OCI-LY7 (cell line): ENCODE data around the gene MYF5. TPM values are rescaled to one million over a fixed set of nuclear protein-coding genes. Genes with fewer than 3 reads are reported as not detected.

Experiments used
- BruUV-seq: library from RNA; stranded (reverse); fragments of 400-500 nt; replicated peaks from 2 replicates; lab custom pipeline; 2021; lab: Mats Ljungman, UMichigan
- CTCF ChIA-PET: fragments of 300-600 bp; sonication (Branson Sonifier 250); formaldehyde crosslinking; loops from one replicate; lab custom pipeline; 2022; ENCODE audit warnings: antibody characterized with exemption; ENCODE audit not compliant: unreplicated experiment; lab: Charles Lee
- POLR2A ChIA-PET: fragments of 300-600 bp; sonication (Branson Sonifier 250); formaldehyde crosslinking; loops from one replicate; lab custom pipeline; 2022; ENCODE audit warnings: antibody characterized with exemption; lab: Charles Lee
- DNase-seq: peaks from one replicate; pipeline ENCODE4 v3.0.0-alpha.2; 2015; ENCODE audit warnings: low spot score
- H2AFZ ChIP-seq: fragments of 200-600 bp; sonication (generic), shearing (Covaris generic); 2 replicates; pipeline ENCODE4 v1.6.1; 2014; ENCODE audit warnings: mild to moderate bottlenecking, antibody characterized with exemption, low read length, moderate library complexity
- H3K27ac ChIP-seq: fragments of 200-600 bp; sonication (generic); 2 replicates; pipeline ENCODE4 v1.5.1; 2014; ENCODE audit warnings: mixed run types, low read depth, mild to moderate bottlenecking, moderate library complexity, low read length, inconsistent platforms; ENCODE audit not compliant: poor library complexity, severe bottlenecking
- H3K36me3 ChIP-seq: fragments of 200-600 bp; sonication (generic); 2 replicates; pipeline ENCODE4 v1.6.1; 2014; ENCODE audit warnings: mild to moderate bottlenecking, antibody characterized with exemption, low read length, moderate library complexity, mixed read lengths; ENCODE audit not compliant: insufficient read depth
- H3K4me1 ChIP-seq: fragments of 200-600 bp; sonication (generic); 2 replicates; pipeline ENCODE4 v1.5.1; 2014; ENCODE audit warnings: mild to moderate bottlenecking, low read length; ENCODE audit not compliant: insufficient read depth, poor library complexity, severe bottlenecking
- H3K4me2 ChIP-seq: fragments of 200-600 bp; sonication (generic); 2 replicates; pipeline ENCODE4 v1.6.1; 2014; ENCODE audit warnings: mild to moderate bottlenecking, low read length
- H3K4me3 ChIP-seq: fragments of 200-600 bp; sonication (generic); 2 replicates; pipeline ENCODE4 v1.5.1; 2014; ENCODE audit warnings: mild to moderate bottlenecking, low read depth, low read length; ENCODE audit not compliant: poor library complexity, severe bottlenecking
- H3K79me2 ChIP-seq: fragments of 200-600 bp; sonication (generic); 2 replicates; pipeline ENCODE4 v1.6.1; 2016; ENCODE audit warnings: low read depth, mild to moderate bottlenecking, low read length, moderate library complexity, mixed read lengths; ENCODE audit not compliant: insufficient read depth
- H3K9me2 ChIP-seq: fragments of 200-600 bp; sonication (generic); 2 replicates; pipeline ENCODE4 v1.6.1; 2016; ENCODE audit warnings: mild to moderate bottlenecking, low read length, mixed read lengths; ENCODE audit not compliant: insufficient read depth
- H3K9me3 ChIP-seq: fragments of 200-600 bp; sonication (generic); 2 replicates; pipeline ENCODE4 v1.6.1; 2014; ENCODE audit warnings: mild to moderate bottlenecking, mixed run types, low read length, mixed read lengths
- H4K20me1 ChIP-seq: fragments of 200-600 bp; sonication (generic); 2 replicates; pipeline ENCODE4 v1.6.1; 2014; ENCODE audit warnings: mild to moderate bottlenecking, antibody characterized with exemption, low read length, moderate library complexity, mixed read lengths; ENCODE audit not compliant: insufficient read depth
- CTCF ChIP-seq: fragments of 200-600 bp; sonication (generic); conservative IDR thresholded peaks from 2 replicates; pipeline ENCODE4 v1.5.1; 2014; ENCODE audit warnings: mild to moderate bottlenecking, antibody characterized with exemption, low read length, moderate library complexity, mixed read lengths
- EZH2phosphoT487 ChIP-seq: fragments of 200-600 bp; sonication (generic); IDR thresholded peaks from 2 replicates; pipeline ENCODE4 v1.6.1; 2018; ENCODE audit warnings: low read depth, borderline replicate concordance, mild to moderate bottlenecking, mixed run types, antibody characterized with exemption, low read length, moderate library complexity, mixed read lengths
- intact Hi-C: fragments of 100-400 bp; cut with micrococcal nuclease; formaldehyde crosslinking; loops from one replicate; pipeline ENCODE4 v1.10.0; 2022; ENCODE audit not compliant: unreplicated experiment
- total RNA-seq, 2 experiments: library from RNA; depleted of rRNA in 1 of 2; stranded (reverse); fragments of >200 nt in 1 of 2; shearing (Covaris generic) in 1 of 2; gene quantifications; 2 replicates each; pipeline ENCODE4 v1.2.3, GENCODE V29; 2014 to 2022

The MYF5 gene
- total RNA-seq, 2 experiments from 2014 or later, result not detected

- CTCF ChIA-PET, result no interaction called here
- Histone ChIP-seq H3K4me3 (no peak overlapping the region), H2AFZ (no peak overlapping the region), H3K36me3 (no peaks in the 10 kb centered on the region), H4K20me1 (no peaks in the 10 kb centered on the region), H3K9me2 (no peaks in the 10 kb centered on the region), H3K27ac (no peak overlapping the region), H3K4me2 (no peak overlapping the region), H3K79me2 (no peaks in the 10 kb centered on the region), H3K9me3 (no peaks in the 10 kb centered on the region), H3K4me1 (no peaks in the 10 kb centered on the region)
- DNase-seq, result no peak
- POLR2A ChIA-PET, result no interaction called here
- intact Hi-C loops, result no loop called here
- no TSS peak for BruUV-seq
- TF ChIP-seq CTCF (no peak), EZH2phosphoT487 (no peak)
These were observed 39.9 kb upstream of the MYF5 start for GRCh38 chr12:80676856-80677255.

GRCh38 chr12:80677994-80678393, 38.7 kb upstream of the MYF5 start:
- BruUV-seq, result no TSS peak
- DNase-seq, result no peak
- TF ChIP-seq CTCF, result no peak
- TF ChIP-seq EZH2phosphoT487, result no peak

GRCh38 chr12:80679346-80680131, 37.2 kb upstream of the MYF5 start:
- no peak for TF ChIP-seq CTCF
- TF ChIP-seq EZH2phosphoT487, result no peak
- H3K9me3 ChIP-seq, result no peaks in the 10 kb centered on the region
- intact Hi-C loops, result no loop called here
- CTCF ChIA-PET, result no interaction called here
- POLR2A ChIA-PET, result interaction anchor here (0.9 to 1.8 kb wide), 2 partner anchors 11 to 1417 kb away, joined by 3 to 4 read pairs; no protein-coding TSS in a partner anchor
- no peak overlapping the region for H3K4me3 ChIP-seq
- no peak overlapping the region for H3K4me2 ChIP-seq
- H3K36me3 ChIP-seq, result no peaks in the 10 kb centered on the region
- H3K79me2 ChIP-seq, result no peaks in the 10 kb centered on the region
- H2AFZ ChIP-seq, result no peak overlapping the region
- no peak for DNase-seq
- no peaks in the 10 kb centered on the region for H3K9me2 ChIP-seq
- no peak overlapping the region for H3K27ac ChIP-seq
- no TSS peak for BruUV-seq
- no peaks in the 10 kb centered on the region for H3K4me1 ChIP-seq
- H4K20me1 ChIP-seq, result no peaks in the 10 kb centered on the region

More at GRCh38 chr12:80677994-80678393, 38.7 kb upstream of the MYF5 start:
- H3K4me1 ChIP-seq, result no peaks in the 10 kb centered on the region
- H3K27ac ChIP-seq, result no peak overlapping the region
- H3K79me2 ChIP-seq, result no peaks in the 10 kb centered on the region
- intact Hi-C loops, result no loop called here
- no peaks in the 10 kb centered on the region for H3K36me3 ChIP-seq
- H2AFZ ChIP-seq, result no peak overlapping the region
- H3K9me3 ChIP-seq, result no peaks in the 10 kb centered on the region
- H3K4me2 ChIP-seq, result no peak overlapping the region
- no peaks in the 10 kb centered on the region for H4K20me1 ChIP-seq
- no peaks in the 10 kb centered on the region for H3K9me2 ChIP-seq
- H3K4me3 ChIP-seq, result no peak overlapping the region
- ChIA-PET POLR2A (no interaction called here), CTCF (no interaction called here)
